GM21528 (cell line): Measurements from ENCODE around the gene SMG6.

Experiments used
- ATAC-seq: cut with Tn5 transposase; IDR thresholded peaks from one replicate; pipeline ENCODE4 v1.9.1; 2021; ENCODE audit warnings: mild to moderate bottlenecking, moderate library complexity; ENCODE audit not compliant: unreplicated experiment, low FRiP score

SMG6 gene

DNA sequence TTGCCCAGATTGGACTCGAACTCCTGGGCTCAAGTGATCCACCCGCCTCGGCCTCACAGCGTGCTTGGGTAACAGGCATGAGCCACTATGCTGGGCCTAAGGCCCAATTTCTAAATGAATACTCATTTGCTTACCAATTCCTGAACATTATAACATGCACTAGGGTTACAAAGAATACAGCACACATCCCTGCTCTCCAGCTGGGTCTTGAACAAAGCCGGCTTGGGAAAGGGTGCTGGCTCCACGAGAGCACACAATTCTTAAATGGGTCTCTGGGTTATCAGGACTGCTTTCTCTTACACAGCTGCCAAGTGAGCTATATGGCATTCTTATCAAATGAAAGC lies 190.3 kb downstream of the SMG6 start:
- ATAC-seq = no peak

GRCh38 chr17:2111691-2112090 lies 191.9 kb downstream of the SMG6 start:
- ATAC-seq = no peak

GRCh38 chr17:2110436-2110835 lies 193.1 kb downstream of the SMG6 start:
- ATAC-seq = no peak

DNA sequence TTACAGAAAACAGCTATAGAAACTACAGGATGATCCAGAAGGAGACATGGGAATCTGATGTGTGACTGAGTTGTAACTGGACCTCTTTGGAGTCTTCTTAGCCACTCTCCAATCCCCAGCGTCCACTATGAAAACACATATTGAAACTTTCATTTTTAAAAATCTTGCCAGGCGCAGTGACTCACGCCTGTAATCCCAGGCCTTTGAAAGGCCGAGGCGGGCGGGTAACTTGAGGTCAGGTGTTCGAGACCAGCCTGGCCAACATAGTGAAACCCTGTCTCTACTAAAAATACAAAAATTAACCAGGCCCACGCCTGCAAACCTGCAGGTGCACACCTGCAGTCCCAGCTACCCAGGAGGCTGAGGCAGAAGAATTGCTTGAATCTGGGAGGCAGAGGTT lies 195.4 kb downstream of the SMG6 start:
- no peak for ATAC-seq

DNA sequence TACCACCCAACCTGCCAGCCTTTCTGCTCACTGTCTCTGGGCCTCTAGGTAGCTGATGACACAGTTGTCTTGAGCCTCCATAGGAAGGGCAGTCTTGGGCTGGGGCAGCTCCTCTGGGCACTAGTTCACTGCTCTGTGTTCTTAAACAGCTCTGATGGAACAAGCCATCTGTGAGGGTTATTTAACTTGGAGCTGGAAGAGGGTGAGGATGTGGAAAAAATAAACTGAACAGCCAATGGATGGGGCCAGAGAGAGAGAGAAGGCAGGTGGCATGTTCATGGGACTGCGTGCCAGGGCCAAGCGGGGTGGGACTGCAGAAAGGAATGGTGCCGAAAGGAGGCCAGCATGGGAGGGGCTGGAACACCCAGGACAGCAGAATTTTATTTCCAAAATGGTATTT lies 196.1 kb downstream of the SMG6 start:
- ATAC-seq = no peak

DNA sequence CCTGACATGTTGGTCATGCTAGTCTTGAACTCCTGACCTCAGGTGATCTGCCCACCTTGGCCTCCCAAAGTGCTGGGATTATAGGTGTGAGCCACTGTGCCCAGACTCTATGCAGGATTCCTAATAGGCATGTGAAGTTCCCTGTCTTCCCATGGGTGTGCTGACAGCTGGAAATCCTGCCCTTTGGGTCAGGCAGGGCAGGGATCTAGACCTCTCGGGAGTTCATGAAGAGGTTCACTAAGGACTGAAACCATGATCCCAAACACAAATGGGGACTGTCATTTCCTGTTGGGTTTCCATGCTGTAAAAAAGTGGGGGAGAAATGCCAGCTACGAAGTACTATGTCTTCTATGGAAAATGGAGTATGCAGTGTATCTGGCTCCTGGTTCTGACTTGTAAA lies 196.5 kb downstream of the SMG6 start:
- no peak for ATAC-seq

- no peak for ATAC-seq
These were observed 197.2 kb downstream of the SMG6 start for GRCh38 chr17:2106308-2106955.

DNA sequence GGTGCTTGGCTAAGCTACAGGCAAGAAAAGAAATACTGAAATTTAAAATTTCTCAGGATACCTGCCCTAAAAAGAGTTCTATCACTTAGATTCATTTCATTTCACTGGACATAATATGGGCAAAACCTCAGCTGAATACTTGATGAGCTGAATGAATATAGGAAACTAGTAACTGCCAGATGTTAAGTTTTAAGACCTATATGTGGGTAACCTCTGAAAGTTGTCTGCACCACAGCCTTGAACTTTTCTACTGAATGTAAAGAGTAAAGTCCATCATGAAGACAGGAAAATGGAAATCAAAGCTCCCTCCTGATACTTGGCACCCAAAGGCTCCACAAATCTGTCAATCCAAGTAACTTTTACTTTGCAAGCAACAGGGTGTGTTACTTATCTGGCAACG lies 197.9 kb downstream of the SMG6 start:
- ATAC-seq = no peak

- no peak for ATAC-seq
These were observed 200.4 kb downstream of the SMG6 start for GRCh38 chr17:2102931-2103809.

DNA sequence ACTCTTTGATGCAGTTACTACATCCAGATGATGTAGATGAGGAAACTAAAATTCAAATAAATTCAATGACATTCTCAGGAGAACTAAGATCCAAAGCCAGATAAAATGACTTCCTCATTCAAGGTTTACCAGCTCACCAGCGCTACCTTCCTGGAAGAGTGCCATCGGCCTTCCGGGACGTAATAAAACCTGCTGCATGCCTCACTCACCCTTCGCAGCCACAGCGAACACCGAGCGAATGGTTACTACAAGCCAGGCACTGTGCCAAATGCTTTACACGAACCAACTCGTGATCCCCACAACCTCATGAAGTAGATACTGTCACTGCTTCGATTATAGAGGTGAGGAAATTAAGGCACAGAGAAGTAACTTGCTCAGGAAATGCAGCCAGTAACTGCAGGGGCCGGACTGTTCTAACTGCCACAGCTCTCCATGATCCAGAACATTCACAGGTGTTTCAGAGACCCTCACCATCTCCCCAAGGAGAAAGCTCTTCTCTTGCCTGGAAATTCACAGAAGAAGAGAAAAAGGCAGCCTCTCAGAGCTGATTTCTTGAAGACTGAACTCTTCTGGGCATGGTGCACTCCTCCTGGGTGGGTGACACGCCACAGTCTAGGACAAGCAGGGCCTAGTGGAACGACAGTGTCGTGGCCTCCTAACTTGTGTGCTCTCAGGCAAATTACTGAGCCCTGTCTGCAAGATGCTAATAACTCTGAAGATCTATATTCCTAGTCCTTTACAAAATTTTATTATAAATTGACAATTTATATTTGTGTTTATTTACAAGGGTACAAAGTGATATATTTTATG lies 201.9 kb downstream of the SMG6 start:
- ATAC-seq = no peak

DNA sequence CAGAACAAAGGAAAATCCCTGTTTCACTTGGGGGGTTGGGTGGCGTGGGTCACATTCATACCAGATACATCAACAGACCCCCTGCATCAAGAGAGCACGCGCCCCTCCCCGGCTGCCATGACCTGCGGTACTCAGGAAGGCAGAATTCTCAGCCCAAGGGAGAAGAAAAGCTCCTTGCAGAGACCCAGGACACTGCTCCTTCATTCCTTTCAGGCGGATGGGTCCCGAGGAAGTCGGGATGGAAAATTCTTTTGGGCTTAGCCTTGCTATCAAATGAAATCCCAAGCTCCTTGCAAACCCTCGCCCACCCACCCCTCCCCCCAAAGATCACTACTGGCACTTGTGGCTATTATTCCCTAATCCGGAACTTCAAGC lies 208.1 kb downstream of the SMG6 start:
- no peak for ATAC-seq

GRCh38 chr17:2094891-2095535 lies 208.6 kb downstream of the SMG6 start:
- ATAC-seq = no peak

DNA sequence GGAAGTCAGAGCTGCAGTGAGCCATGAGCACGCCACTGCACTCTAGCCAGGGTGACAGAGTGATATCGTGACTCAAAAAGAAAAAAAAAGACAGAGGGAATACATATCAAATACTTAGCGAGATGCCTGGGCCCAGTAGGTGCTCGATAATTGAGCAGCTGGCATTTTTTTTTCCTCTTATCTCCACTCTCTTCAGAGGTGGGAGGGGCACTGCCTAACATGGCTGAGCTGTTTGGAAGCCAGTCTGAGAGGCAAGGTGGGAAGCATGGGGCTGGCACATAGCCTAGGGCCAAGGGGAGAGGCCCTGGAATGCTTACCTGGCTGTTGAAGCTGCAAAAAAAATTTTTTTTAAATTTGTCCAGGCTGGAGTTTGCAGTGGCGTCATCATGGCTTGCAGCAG lies 210.2 kb downstream of the SMG6 start:
- no peak for ATAC-seq

- ATAC-seq = no peak
These were observed 211.3 kb downstream of the SMG6 start for GRCh38 chr17:2092253-2092652.

DNA sequence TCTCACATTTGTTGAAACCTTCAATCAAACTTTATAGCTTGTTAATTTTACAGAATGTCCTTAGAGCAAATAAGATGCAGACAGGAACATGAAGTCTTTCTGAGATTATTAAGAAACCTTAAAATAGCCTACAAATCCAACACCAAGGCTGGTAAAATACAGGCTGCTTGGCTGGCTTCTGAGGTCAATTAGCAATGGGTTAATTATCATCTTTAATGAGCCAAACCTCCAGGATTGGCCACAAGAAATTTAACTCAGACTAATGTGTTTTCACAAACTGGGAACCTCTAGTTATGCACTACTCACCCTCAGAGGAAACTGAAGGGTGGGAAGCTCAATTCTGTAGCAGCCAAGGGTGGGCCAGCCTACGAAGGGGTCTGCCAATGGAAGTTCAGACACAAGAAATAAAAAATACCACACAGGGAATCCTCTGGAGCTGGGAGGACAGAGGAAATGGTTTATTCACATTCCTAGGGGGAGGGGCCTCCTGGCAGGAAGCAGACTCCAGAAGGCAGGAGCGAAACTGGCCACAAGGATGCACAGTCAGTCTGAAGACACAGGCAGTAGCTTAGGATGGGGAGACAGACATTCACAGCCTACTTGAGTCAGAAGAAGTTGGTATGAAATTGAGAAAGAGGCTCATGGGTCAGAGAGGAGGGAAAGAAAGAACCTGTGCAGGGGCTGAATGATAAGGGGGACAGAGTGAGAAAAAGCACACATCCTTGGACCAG lies 212.6 kb downstream of the SMG6 start:
- no peak for ATAC-seq

GRCh38 chr17:2090210-2090641 lies 213.4 kb downstream of the SMG6 start:
- no peak for ATAC-seq

GRCh38 chr17:2089021-2089422 lies 214.6 kb downstream of the SMG6 start:
- ATAC-seq = peak; percentile 23

- ATAC-seq = no peak
These were observed 215.9 kb downstream of the SMG6 start for GRCh38 chr17:2087597-2088211.

- no peak for ATAC-seq
These were observed 217.3 kb downstream of the SMG6 start for GRCh38 chr17:2086306-2086705.

DNA sequence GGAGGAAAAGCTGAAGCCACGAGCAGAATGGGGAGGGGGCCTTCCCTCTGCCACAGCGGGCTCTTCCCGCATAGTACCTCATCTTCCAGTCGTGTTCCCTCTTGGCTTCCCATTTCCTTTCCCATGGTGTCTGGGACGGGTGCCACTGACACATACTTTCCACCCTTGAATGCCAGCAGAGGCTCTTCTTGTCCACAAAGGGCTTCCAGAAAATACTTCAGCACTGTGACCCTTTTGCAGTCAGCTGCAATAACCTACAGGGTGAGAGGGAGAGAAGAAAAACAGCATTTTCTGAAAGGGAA lies 218.0 kb downstream of the SMG6 start:
- no peak for ATAC-seq
